ENCODE data around the gene TMPRSS6. TPM values are rescaled to one million over a fixed set of nuclear protein-coding genes. Genes with fewer than 3 reads are reported as not detected.

The TMPRSS6 gene
- total and polyA plus RNA-seq, 2 of the 8 experiments (the other 6 are each of a cell fraction or from before 2014, with no cell fraction given), result 0.02 TPM; not detected in 1

GRCh38 chr22:37056246-37056645, 53.3 kb downstream of the TMPRSS6 start (continued):
- TF ChIP-seq SIRT6 (IDR thresholded peaks at IDR 0.05; ENCODE audit: low read length), result no peak
- no peak for TF ChIP-seq KDM1A (IDR thresholded peaks at IDR 0.05; ENCODE audit: borderline replicate concordance, low read length)
- no peak for TF ChIP-seq MAFK (IDR thresholded peaks at IDR 0.05; ENCODE audit: low read depth, low read length)
- TF ChIP-seq SP4 (IDR thresholded peaks at IDR 0.05; ENCODE audit: low read length), result no peak
- no peak for TF ChIP-seq POU5F1 (IDR thresholded peaks at IDR 0.05; ENCODE audit: low read depth, low read length)
